ENCODE measurements around the gene LPCAT2. TPM values are rescaled to one million over a fixed set of nuclear protein-coding genes. Genes with fewer than 3 reads are reported as not detected.
A peak's percentile ranks its signal among the peaks of the same experiment; 100 is the strongest.

The LPCAT2 gene
- total RNA-seq, 1 experiment from 2014 or later, result 10.7 TPM

GRCh38 chr16:55481023-55481422, 27.8 kb upstream of the LPCAT2 start:
- ChIA-PET CTCF (interaction anchor here (1.1 to 2.2 kb wide), 3 partner anchors 9 to 223 kb away, joined by 3 to 8 read pairs (median 5); no protein-coding TSS in a partner anchor), POLR2A (interaction anchor here (1.4 to 2.1 kb wide), 2 partner anchors 10 to 21 kb away, joined by 3 to 4 read pairs; no protein-coding TSS in a partner anchor)
- BruUV-seq (replicated peaks), result no TSS peak
- Mint-ChIP-seq H3K36me3 (ENCODE audit: insufficient read depth, unreplicated experiment) (peaks cover 6% of the 10 kb centered on the region), H3K27me3 (ENCODE audit: insufficient read depth, unreplicated experiment) (peaks cover 12% of the 10 kb centered on the region), H3K27ac (ENCODE audit: low read depth, unreplicated experiment) (no peak overlapping the region), H3K4me3 (ENCODE audit: unreplicated experiment) (no peak overlapping the region), H3K4me1 (ENCODE audit: insufficient read depth, unreplicated experiment) (peaks cover 33% of the 10 kb centered on the region), H3K9me3 (ENCODE audit: unreplicated experiment) (peaks cover 7% of the 10 kb centered on the region)
- DNase-seq (ENCODE audit: unreplicated experiment), result no peak
- intact Hi-C loops (cut with micrococcal nuclease), result no loop called here
- no peak for TF ChIP-seq CTCF (IDR thresholded peaks at IDR 0.05; ENCODE audit: unreplicated experiment)

- Mint-ChIP-seq H3K4me3 (ENCODE audit: unreplicated experiment) (no peak overlapping the region), H3K36me3 (ENCODE audit: insufficient read depth, unreplicated experiment) (peaks cover 6% of the 10 kb centered on the region), H3K9me3 (ENCODE audit: unreplicated experiment) (peaks cover 7% of the 10 kb centered on the region), H3K27ac (ENCODE audit: low read depth, unreplicated experiment) (peak overlapping the region; percentile 17), H3K27me3 (ENCODE audit: insufficient read depth, unreplicated experiment) (peaks cover 12% of the 10 kb centered on the region), H3K4me1 (ENCODE audit: insufficient read depth, unreplicated experiment) (peaks cover 33% of the 10 kb centered on the region)
- intact Hi-C loops (cut with micrococcal nuclease), result no loop called here
- BruUV-seq (replicated peaks), result no TSS peak
- TF ChIP-seq CTCF (IDR thresholded peaks at IDR 0.05; ENCODE audit: unreplicated experiment), result no peak
- ChIA-PET CTCF (no interaction called here), POLR2A (no interaction called here)
- peak; percentile 54 for DNase-seq (ENCODE audit: unreplicated experiment)
These were observed 26.8 kb upstream of the LPCAT2 start for GRCh38 chr16:55482056-55482455.

- no peak overlapping the region for H3K27ac Mint-ChIP-seq (ENCODE audit: low read depth, unreplicated experiment)
- BruUV-seq (replicated peaks), result no TSS peak
- H3K4me1 Mint-ChIP-seq (ENCODE audit: insufficient read depth, unreplicated experiment), result peaks cover 7% of the 10 kb centered on the region
- DNase-seq (ENCODE audit: unreplicated experiment), result no peak
- CTCF ChIA-PET, result interaction anchor here (0.7 to 2.1 kb wide), 3 partner anchors 14 to 1525 kb away, joined by 4 to 6 read pairs (median 5); no protein-coding TSS in a partner anchor
- peaks cover 12% of the 10 kb centered on the region for H3K36me3 Mint-ChIP-seq (ENCODE audit: insufficient read depth, unreplicated experiment)
- TF ChIP-seq CTCF (IDR thresholded peaks at IDR 0.05; ENCODE audit: unreplicated experiment), result no peak
- no peaks in the 10 kb centered on the region for H3K27me3 Mint-ChIP-seq (ENCODE audit: insufficient read depth, unreplicated experiment)
- peaks cover 7% of the 10 kb centered on the region for H3K9me3 Mint-ChIP-seq (ENCODE audit: unreplicated experiment)
- POLR2A ChIA-PET, result interaction anchor here (1.0 kb wide), 1 partner anchor 47 kb away, joined by 4 read pairs; no protein-coding TSS in a partner anchor
- H3K4me3 Mint-ChIP-seq (ENCODE audit: unreplicated experiment), result no peak overlapping the region
- intact Hi-C loops (cut with micrococcal nuclease), result no loop called here
These were observed 21.6 kb upstream of the LPCAT2 start for GRCh38 chr16:55487048-55487803.

GRCh38 chr16:55488306-55488705, 20.6 kb upstream of the LPCAT2 start:
- Mint-ChIP-seq H3K9me3 (ENCODE audit: unreplicated experiment) (peaks cover 7% of the 10 kb centered on the region), H3K27ac (ENCODE audit: low read depth, unreplicated experiment) (no peak overlapping the region), H3K4me3 (ENCODE audit: unreplicated experiment) (no peak overlapping the region), H3K36me3 (ENCODE audit: insufficient read depth, unreplicated experiment) (peaks cover 12% of the 10 kb centered on the region), H3K4me1 (ENCODE audit: insufficient read depth, unreplicated experiment) (peaks cover 5% of the 10 kb centered on the region), H3K27me3 (ENCODE audit: insufficient read depth, unreplicated experiment) (no peaks in the 10 kb centered on the region)
- POLR2A ChIA-PET, result interaction anchor here (0.6 kb wide), 1 partner anchor 224 kb away, joined by 6 read pairs; no protein-coding TSS in a partner anchor
- no peak for DNase-seq (ENCODE audit: unreplicated experiment)
- intact Hi-C loops (cut with micrococcal nuclease), result no loop called here
- no peak for TF ChIP-seq CTCF (IDR thresholded peaks at IDR 0.05; ENCODE audit: unreplicated experiment)
- no TSS peak for BruUV-seq (replicated peaks)
- CTCF ChIA-PET, result interaction anchor here (0.6 to 7.1 kb wide), 3 partner anchors 23 to 216 kb away, joined by 3 to 80 read pairs (median 5); no protein-coding TSS in a partner anchor
